A673 (cell line): ENCODE data around the gene DSCAM. TPM values are rescaled to one million over a fixed set of nuclear protein-coding genes. Genes with fewer than 3 reads are reported as not detected.

Experiments used
- BruUV-seq: library from RNA; stranded (reverse); fragments of 400-500 nt; replicated peaks from 2 replicates; lab custom pipeline; 2021; lab: Mats Ljungman, UMichigan
- CTCF ChIA-PET: fragments of 300-600 bp; sonication (Branson Sonifier 250); formaldehyde crosslinking; loops from one replicate; lab custom pipeline; 2022; ENCODE audit warnings: antibody characterized with exemption; lab: Charles Lee
- POLR2A ChIA-PET: fragments of 300-600 bp; sonication (Branson Sonifier 250); formaldehyde crosslinking; loops from one replicate; lab custom pipeline; 2022; ENCODE audit warnings: antibody characterized with exemption; ENCODE audit not compliant: low non-redundant PET; lab: Charles Lee
- DNase-seq: peaks from one replicate; pipeline ENCODE4 v3.0.0-alpha.2; 2015; ENCODE audit warnings: low spot score
- H3K27ac ChIP-seq: fragments of 200-600 bp; sonication (generic); 2 replicates; pipeline ENCODE4 v1.5.1; 2016; ENCODE audit warnings: mixed run types, low read depth, mild to moderate bottlenecking, mixed read lengths, antibody characterized with exemption, low read length; ENCODE audit not compliant: poor library complexity, severe bottlenecking
- H3K27me3 ChIP-seq: fragments of 200-600 bp; sonication (generic); replicated peaks from 2 replicates; pipeline ENCODE4 v1.6.1; 2017; ENCODE audit warnings: mixed run types, low read depth, mild to moderate bottlenecking, mixed read lengths, antibody characterized with exemption, low read length; ENCODE audit not compliant: insufficient read depth, poor library complexity
- H3K36me3 ChIP-seq: fragments of 200-600 bp; sonication (generic); 2 replicates; pipeline ENCODE4 v1.6.1; 2016; ENCODE audit warnings: mixed run types, mild to moderate bottlenecking, mixed read lengths, antibody characterized with exemption, low read length; ENCODE audit not compliant: insufficient read depth, poor library complexity, severe bottlenecking
- H3K4me1 ChIP-seq: fragments of 200-600 bp; sonication (generic); 2 replicates; pipeline ENCODE4 v1.6.1; 2017; ENCODE audit warnings: mixed run types, mild to moderate bottlenecking, mixed read lengths, antibody characterized with exemption, low read length; ENCODE audit not compliant: insufficient read depth, poor library complexity, severe bottlenecking
- H3K4me3 ChIP-seq: fragments of 200-600 bp; sonication (generic); 2 replicates; pipeline ENCODE4 v1.5.1; 2016; ENCODE audit warnings: low read depth, mixed run types, mild to moderate bottlenecking, mixed read lengths, low read length; ENCODE audit not compliant: poor library complexity, severe bottlenecking
- H3K9me3 ChIP-seq: fragments of 200-600 bp; sonication (generic); 2 replicates; pipeline ENCODE4 v1.6.1; 2016; ENCODE audit warnings: mixed run types, low read depth, mild to moderate bottlenecking, mixed read lengths, antibody characterized with exemption, low read length; ENCODE audit not compliant: poor library complexity, severe bottlenecking
- CTCF ChIP-seq: fragments of 300-800, 200-600 bp; sonication (generic); conservative IDR thresholded peaks from 2 replicates; pipeline ENCODE4 v1.5.1; 2017; ENCODE audit warnings: low read depth, mild to moderate bottlenecking, antibody characterized with exemption, low read length, moderate library complexity, mixed read lengths
- EZH2 ChIP-seq: fragments of 200-600 bp; sonication (generic); IDR thresholded peaks from 2 replicates; pipeline ENCODE4 v1.6.1; 2017; ENCODE audit warnings: borderline replicate concordance, low read depth, mild to moderate bottlenecking, mixed read lengths, antibody characterized with exemption, low read length; ENCODE audit not compliant: poor library complexity, severe bottlenecking
- intact Hi-C: fragments of 100-400 bp; cut with micrococcal nuclease; formaldehyde crosslinking; loops from one replicate; pipeline ENCODE4 v1.10.0; 2022; ENCODE audit not compliant: unreplicated experiment
- total RNA-seq: library from RNA; stranded (reverse); gene quantifications from 2 replicates; pipeline ENCODE4 v1.2.3, GENCODE V29; 2021

The DSCAM gene
- total RNA-seq, 1 experiment from 2014 or later, result not detected

DNA sequence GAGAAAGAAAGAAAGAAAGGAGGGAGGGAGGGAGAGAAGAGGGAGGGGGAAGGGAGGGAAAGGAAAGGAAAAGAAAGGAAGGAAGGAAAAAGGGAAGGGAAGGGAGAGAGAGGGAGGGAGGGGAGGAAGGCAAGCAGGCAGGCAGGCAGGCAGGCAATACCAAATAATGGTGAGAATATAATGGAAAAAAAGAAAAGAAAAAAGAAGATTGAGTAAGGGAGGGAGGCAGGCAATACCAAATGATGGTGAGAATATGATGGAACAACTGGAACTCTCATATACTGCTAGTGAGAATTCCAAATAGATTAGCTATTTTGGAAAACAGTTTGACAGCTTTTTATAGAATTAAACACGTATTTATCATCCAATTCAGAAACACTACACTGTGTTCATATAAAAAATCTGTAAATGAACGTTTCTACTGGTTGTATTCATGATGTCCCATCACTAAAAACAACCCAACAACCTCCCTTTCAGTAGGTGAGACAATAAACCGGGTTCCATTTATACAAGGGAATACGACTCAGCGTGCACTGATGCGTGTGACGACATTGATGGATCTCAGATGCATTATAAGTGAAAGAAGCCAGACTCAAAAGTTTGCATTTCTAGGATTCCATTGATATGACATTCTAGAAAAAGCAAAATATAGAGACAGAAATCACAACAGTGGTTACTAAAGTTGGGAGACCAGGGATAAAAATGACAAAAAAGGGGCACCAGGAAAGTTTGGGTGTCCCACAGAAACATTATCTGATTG is 226.4 kb downstream of the DSCAM start:
- BruUV-seq, result no TSS peak
- no peak overlapping the region for H3K4me3 ChIP-seq
- ChIA-PET CTCF (no interaction called here), POLR2A (no interaction called here)
- no peaks in the 10 kb centered on the region for H3K4me1 ChIP-seq
- peaks cover 28% of the 10 kb centered on the region for H3K9me3 ChIP-seq
- no peak for TF ChIP-seq CTCF
- TF ChIP-seq EZH2, result no peak
- intact Hi-C loops, result no loop called here
- H3K27ac ChIP-seq, result no peak overlapping the region
- H3K27me3 ChIP-seq, result no peaks in the 10 kb centered on the region
- no peak for DNase-seq
- H3K36me3 ChIP-seq, result no peaks in the 10 kb centered on the region

GRCh38 chr21:40618191-40618973 is 228.6 kb downstream of the DSCAM start:
- H3K27me3 ChIP-seq, result no peaks in the 10 kb centered on the region
- no peaks in the 10 kb centered on the region for H3K36me3 ChIP-seq
- no peak for DNase-seq
- CTCF ChIA-PET, result no interaction called here
- POLR2A ChIA-PET, result no interaction called here
- no peak for TF ChIP-seq CTCF
- no peak for TF ChIP-seq EZH2
- no peak overlapping the region for H3K4me3 ChIP-seq
- H3K4me1 ChIP-seq, result no peaks in the 10 kb centered on the region
- intact Hi-C loops, result no loop called here
- BruUV-seq, result no TSS peak
- peaks cover 30% of the 10 kb centered on the region for H3K9me3 ChIP-seq
- H3K27ac ChIP-seq, result no peak overlapping the region

DNA sequence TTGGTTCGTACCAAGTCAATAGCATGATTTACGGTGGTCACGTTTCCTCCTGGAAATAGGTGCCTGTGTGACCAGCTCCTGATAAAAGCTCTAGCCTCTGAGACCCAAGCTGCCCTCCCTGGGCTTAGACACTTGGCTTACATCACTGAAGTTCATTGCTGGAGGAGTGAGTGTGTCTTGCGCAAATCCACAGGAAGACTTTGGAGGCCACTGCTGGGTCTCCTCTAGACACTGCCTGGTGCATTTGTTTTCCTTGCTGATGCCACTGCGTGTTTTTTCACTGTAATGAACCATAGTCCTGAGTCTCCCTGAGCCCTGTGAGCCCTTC is 230.6 kb downstream of the DSCAM start:
- DNase-seq, result no peak
- CTCF ChIA-PET, result no interaction called here

More for the DNA sequence above, 230.6 kb downstream of the DSCAM start:
- no peaks in the 10 kb centered on the region for H3K27me3 ChIP-seq
- no peak overlapping the region for H3K27ac ChIP-seq
- intact Hi-C loops, result no loop called here
- H3K36me3 ChIP-seq, result no peaks in the 10 kb centered on the region
- POLR2A ChIA-PET, result no interaction called here
- H3K4me1 ChIP-seq, result no peaks in the 10 kb centered on the region
- BruUV-seq, result no TSS peak
- no peak overlapping the region for H3K4me3 ChIP-seq
- TF ChIP-seq EZH2 (no peak), CTCF (no peak)
- H3K9me3 ChIP-seq, result peaks cover 37% of the 10 kb centered on the region
